ENCODE data around the gene NACC2.

NACC2 gene

GRCh38 chr9:136135326-136136126, 40.4 kb upstream of the NACC2 start:
- TF ChIP-seq CTCF (IDR thresholded peaks at IDR 0.05; ENCODE audit: low read depth, low read length, missing control alignments), result no peak
- no peak overlapping the region for H3K4me3 ChIP-seq (replicated peaks; ENCODE audit: low read depth, low read length)
- DNase-seq (ENCODE audit: extremely low read depth, low read depth), result no peak

GRCh38 chr9:136133959-136134484, 38.9 kb upstream of the NACC2 start:
- no peak overlapping the region for H3K4me3 ChIP-seq (replicated peaks; ENCODE audit: low read depth, low read length)
- DNase-seq (ENCODE audit: extremely low read depth, low read depth), result no peak
- TF ChIP-seq CTCF (IDR thresholded peaks at IDR 0.05; ENCODE audit: low read depth, low read length, missing control alignments), result no peak

GRCh38 chr9:136133191-136133958, 38.3 kb upstream of the NACC2 start:
- no peak for DNase-seq (ENCODE audit: extremely low read depth, low read depth)
- H3K4me3 ChIP-seq (replicated peaks; ENCODE audit: low read depth, low read length), result peak overlapping the region; percentile 17; the same call in 1 of the 2 replicates
- peak; percentile 31 for TF ChIP-seq CTCF (IDR thresholded peaks at IDR 0.05; ENCODE audit: low read depth, low read length, missing control alignments)

DNA sequence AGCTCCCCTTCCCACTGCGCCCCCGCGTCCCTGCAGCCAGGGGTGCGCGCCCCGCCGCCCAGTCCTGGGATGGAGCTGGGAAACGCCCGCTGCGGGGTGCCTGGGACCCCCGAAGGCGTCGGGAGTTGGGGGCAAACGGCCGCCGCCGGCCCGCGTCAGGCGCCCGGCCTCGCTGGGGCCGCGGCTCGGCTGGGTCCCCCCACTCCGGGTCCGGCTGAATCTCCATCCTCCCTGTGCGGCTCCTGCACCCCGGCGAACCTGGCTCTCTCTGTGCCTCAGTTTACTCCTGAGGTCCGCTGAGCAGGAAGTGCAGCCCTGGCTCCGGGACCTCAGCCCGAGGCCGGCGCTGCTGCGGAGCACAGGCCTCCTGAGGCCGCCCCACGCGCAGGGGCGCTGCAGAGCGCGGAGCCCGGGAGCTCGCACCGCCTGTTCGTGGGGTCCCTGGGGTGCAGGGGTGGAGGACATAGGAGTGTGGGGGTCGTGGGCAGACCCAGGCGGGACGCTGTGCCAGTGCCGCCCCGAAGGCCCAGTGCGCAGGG, 37.5 kb upstream of the NACC2 start:
- DNase-seq (ENCODE audit: extremely low read depth, low read depth), result no peak
- TF ChIP-seq CTCF (IDR thresholded peaks at IDR 0.05; ENCODE audit: low read depth, low read length, missing control alignments), result no peak
- H3K4me3 ChIP-seq (replicated peaks; ENCODE audit: low read depth, low read length), result no peak overlapping the region

DNA sequence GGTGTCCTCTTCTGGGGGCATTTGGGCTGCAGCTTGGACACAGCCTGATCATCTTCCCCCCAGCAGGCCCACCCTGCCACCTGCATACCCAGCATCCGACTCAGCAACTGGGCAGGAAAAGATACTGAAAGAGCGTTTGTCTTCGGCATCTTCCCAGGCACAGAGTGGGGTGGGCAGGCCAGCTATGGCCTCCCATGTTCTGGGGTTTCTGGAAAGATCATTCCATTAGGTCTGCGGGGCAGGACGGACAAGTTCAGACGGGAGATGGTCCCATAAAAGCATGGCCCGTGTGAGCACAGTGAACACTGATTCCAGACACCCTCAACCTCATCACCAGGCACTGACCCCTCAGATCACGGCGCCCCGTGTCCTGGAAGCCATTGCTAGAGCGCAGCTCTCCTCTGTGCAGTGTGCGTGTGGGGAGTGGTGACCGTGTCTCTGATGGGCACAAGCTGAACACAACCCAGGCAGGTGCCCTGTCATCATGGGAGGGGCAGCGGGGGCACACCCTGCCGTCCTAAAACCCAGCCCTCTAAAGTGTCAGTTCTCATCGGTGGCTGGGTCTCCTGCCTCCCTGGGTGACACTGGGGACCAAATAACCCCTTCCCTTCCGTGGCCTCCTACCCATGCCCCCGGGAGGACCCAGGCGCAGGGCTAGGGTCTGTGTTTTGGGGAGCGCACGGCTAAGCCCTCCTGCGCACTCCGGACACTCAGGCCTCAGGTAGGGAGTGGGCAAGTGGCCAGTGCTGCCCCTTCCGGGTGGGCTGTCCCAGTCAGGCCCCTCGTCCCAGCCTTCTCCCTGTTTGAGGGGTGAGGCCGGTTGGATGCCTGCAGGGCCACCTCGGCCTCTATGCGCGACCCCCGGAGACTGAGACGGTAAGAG, 36.8 kb upstream of the NACC2 start:
- no peak for DNase-seq (ENCODE audit: extremely low read depth, low read depth)
- TF ChIP-seq CTCF (IDR thresholded peaks at IDR 0.05; ENCODE audit: low read depth, low read length, missing control alignments), result no peak
- H3K4me3 ChIP-seq (replicated peaks; ENCODE audit: low read depth, low read length), result no peak overlapping the region

DNA sequence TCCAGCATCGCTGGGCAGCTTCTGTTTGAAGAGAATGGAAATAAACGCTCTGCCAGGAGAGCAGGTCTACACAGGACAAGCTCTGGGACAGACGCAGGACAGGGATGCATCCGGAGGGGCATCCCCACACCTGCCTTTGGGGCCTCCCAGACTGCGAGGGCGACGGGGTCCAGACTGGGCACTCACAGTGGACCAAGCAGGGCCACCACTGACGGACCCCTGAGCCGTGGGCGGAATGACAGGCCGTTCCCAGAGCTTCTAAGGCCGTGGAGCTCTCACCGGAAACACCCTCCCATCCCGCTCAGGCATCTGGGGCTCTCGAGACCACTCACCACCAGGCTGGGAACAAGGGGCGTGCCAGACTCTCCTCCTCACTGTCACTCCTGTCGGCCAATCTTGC, 34.1 kb upstream of the NACC2 start:
- H3K4me3 ChIP-seq (replicated peaks; ENCODE audit: low read depth, low read length), result no peak overlapping the region
- DNase-seq (ENCODE audit: extremely low read depth, low read depth), result no peak
- no peak for TF ChIP-seq CTCF (IDR thresholded peaks at IDR 0.05; ENCODE audit: low read depth, low read length, missing control alignments)
